GM12878 (cell line): Measurements from ENCODE around the gene RPLP1. TPM values are rescaled to one million over a fixed set of nuclear protein-coding genes. Genes with fewer than 3 reads are reported as not detected.

Experiments
- ATAC-seq: fragments of 200-7000 bp; cut with Tn5 transposase; 3 replicates; pipeline ENCODE4 v1.9.1; 2020; ENCODE audit warnings: mild to moderate bottlenecking, moderate library complexity
- BruUV-seq: library from RNA; stranded (reverse); fragments of 400-500 nt; replicated peaks from 2 replicates; lab custom pipeline; 2021; lab: Mats Ljungman, UMichigan
- CTCF ChIA-PET: fragments of 300-600 bp; sonication (Branson Sonifier 250); formaldehyde crosslinking; extraction: SDS; loops from one replicate; lab custom pipeline; 2021; ENCODE audit warnings: inconsistent platforms; lab: Yijun Ruan, JAX
- POLR2A ChIA-PET: fragments of 350-600 bp; formaldehyde crosslinking; extraction: SDS; loops from one replicate; lab custom pipeline; 2021; ENCODE audit warnings: inconsistent platforms; lab: Charles Lee
- RAD21 ChIA-PET: fragments of 300-600 bp; sonication (Branson Sonifier 250); formaldehyde crosslinking; loops from one replicate; lab custom pipeline; 2023; ENCODE audit warnings: antibody characterized with exemption; ENCODE audit not compliant: unreplicated experiment; lab: Charles Lee
- SMC1A ChIA-PET: fragments of 300-600 bp; sonication (Branson Sonifier 250); formaldehyde crosslinking; loops from one replicate; lab custom pipeline; 2023; ENCODE audit not compliant: unreplicated experiment, uncharacterized antibody; lab: Charles Lee
- DNase-seq: peaks from one replicate; pipeline ENCODE4 v3.0.0-alpha.2; 2011; ENCODE audit warnings: low read depth, low spot score
- FAIRE-seq: peaks from 3 replicates; lab custom pipeline; 2011; peaks lifted over from hg19 to GRCh38; lab: Jason Lieb, UNC
- H2AFZ ChIP-seq: 2 replicates; pipeline ENCODE4 v1.6.0; 2011; ENCODE audit warnings: low read depth, low read length, control low read depth; ENCODE audit not compliant: control insufficient read depth
- H3K27ac ChIP-seq: 2 replicates; pipeline ENCODE4 v1.5.1; 2011; ENCODE audit warnings: control low read depth; ENCODE audit not compliant: control insufficient read depth, insufficient read depth
- H3K27me3 ChIP-seq, 2 experiments: replicated peaks in 1 of 2; 2 replicates each; pipeline versions ENCODE4 v1.6.0 to v1.6.1; 2011; ENCODE audit warnings: low read length in 1 of 2; ENCODE audit not compliant: control insufficient read depth in 2 of 2, insufficient read depth in 2 of 2
- H3K36me3 ChIP-seq, 2 experiments: 2 replicates each; pipeline ENCODE4 v1.5.1; 2011; ENCODE audit warnings: low read length in 1 of 2; ENCODE audit not compliant: control insufficient read depth in 2 of 2, insufficient read depth in 2 of 2
- H3K4me1 ChIP-seq: 2 replicates; pipeline ENCODE4 v1.6.1; 2011; ENCODE audit warnings: mild to moderate bottlenecking, low read length, moderate library complexity, mixed read lengths; ENCODE audit not compliant: control insufficient read depth, insufficient read depth
- H3K4me2 ChIP-seq: 2 replicates; pipeline ENCODE4 v1.6.0; 2011; ENCODE audit warnings: control low read depth; ENCODE audit not compliant: control insufficient read depth, insufficient read depth
- H3K4me3 ChIP-seq: fragments of 200-600 bp; sonication (generic); 2 replicates; pipeline ENCODE4 v1.5.1; 2016
- H3K79me2 ChIP-seq: 2 replicates; pipeline ENCODE4 v1.6.0; 2011; ENCODE audit warnings: low read length; ENCODE audit not compliant: control insufficient read depth, insufficient read depth
- H3K9ac ChIP-seq: 2 replicates; pipeline ENCODE4 v1.8.0; 2011; ENCODE audit warnings: low read length, control low read depth, mixed read lengths; ENCODE audit not compliant: control insufficient read depth, insufficient read depth
- H3K9me3 ChIP-seq: replicated peaks from 3 replicates; pipeline ENCODE4 v1.5.1; 2011; ENCODE audit warnings: mild to moderate bottlenecking, low read length; ENCODE audit not compliant: control insufficient read depth, insufficient read depth
- H4K20me1 ChIP-seq: 2 replicates; pipeline ENCODE4 v1.6.0; 2011; ENCODE audit not compliant: control insufficient read depth, insufficient read depth
- NR2C2 ChIP-seq: IDR thresholded peaks from 2 replicates; pipeline ENCODE4 v1.6.1; 2011; ENCODE audit warnings: borderline replicate concordance, low read depth; ENCODE audit not compliant: control insufficient read depth, insufficient read length
- NRF1 ChIP-seq: conservative IDR thresholded peaks from 2 replicates; pipeline ENCODE4 v1.6.1; 2011; ENCODE audit warnings: mild to moderate bottlenecking, low read depth, low read length, improper control_type of control experiment
- POLR2AphosphoS2 ChIP-seq: IDR thresholded peaks from 2 replicates; pipeline ENCODE4 v1.6.1; 2011; ENCODE audit warnings: low read depth, mild to moderate bottlenecking, low read length, improper control_type of control experiment, moderate library complexity
- ZBED1 ChIP-seq: IDR thresholded peaks from 2 replicates; pipeline ENCODE4 v1.6.1; 2016; ENCODE audit warnings: borderline replicate concordance
- ZNF207 ChIP-seq: fragments of 450-650 bp; IDR thresholded peaks from 2 replicates; pipeline ENCODE4 v1.6.1; 2014; ENCODE audit warnings: antibody characterized with exemption, mild to moderate bottlenecking, borderline replicate concordance
- WGBS: methylation state at CpG from one replicate; pipeline ENCODE4 v1.1.6; 2016; ENCODE audit warnings: low lambda C conversion rate; ENCODE audit not compliant: insufficient replicate concordance, insufficient coverage; ENCODE audit errors: missing lambda C conversion rate; 5-methylcytosine and 5-hydroxymethylcytosine counted together
- in situ Hi-C: fragments of 300-500 bp; cut with MboI; formaldehyde crosslinking; loops from 9 replicates; pipeline ENCODE4 v1.14.3; 2018; ENCODE audit warnings: mixed read lengths
- intact Hi-C: fragments of 100-400 bp; cut with micrococcal nuclease; formaldehyde crosslinking; loops from one replicate; pipeline ENCODE4 v1.14.2; 2022; ENCODE audit not compliant: unreplicated experiment
- polyA plus RNA-seq, 11 experiments: library from polyadenylated mRNA; depleted of rRNA in 4 of 11; unstranded in 6 of 11; stranded (reverse) in 5 of 11; fragments of >200 nt; fragmentation: Nextera tagmentation in 4 of 11; fragmentation: Illumina TruSeq in 1 of 11; extraction: Ambion mirVana in 4 of 11; extraction: Trizol in 1 of 11; gene quantifications; 1 replicate in 1 of 11; 2 replicates in 10 of 11; pipeline versions ENCODE4 v1.2.1 to v1.2.3, GENCODE V29; 2011 to 2016; ENCODE audit warnings: inconsistent platforms in 2 of 11, missing spikeins in 2 of 11, low read depth in 1 of 11
- total RNA-seq, 4 experiments: library from RNA; depleted of rRNA in 3 of 4; stranded (reverse); fragments of >200 nt in 3 of 4; fragmentation: Illumina TruSeq in 1 of 4; extraction: Trizol in 1 of 4; gene quantifications; 2 replicates each; pipeline versions ENCODE4 v1.2.1 to v1.2.3, GENCODE V29; 2013 to 2021
- TF ChIP-seq, protein P1 (sequence below): fragments of 450-650 bp; IDR thresholded peaks from 2 replicates; pipeline ENCODE4 v1.6.1; 2017; ENCODE audit warnings: mild to moderate bottlenecking, moderate library complexity
- TF ChIP-seq, protein P2 (sequence below): fragments of 450-650 bp; IDR thresholded peaks from 2 replicates; pipeline ENCODE4 v1.6.1; 2018; ENCODE audit warnings: borderline replicate concordance, mild to moderate bottlenecking; ENCODE audit not compliant: partially characterized antibody
- TF ChIP-seq, protein P3 (sequence below): fragments of 450-650 bp; formaldehyde crosslinking; IDR thresholded peaks from 2 replicates; pipeline ENCODE4 v1.4.0; 2022; ENCODE audit warnings: mild to moderate bottlenecking, moderate library complexity

RPLP1 gene
- total and polyA plus RNA-seq, 10 of the 15 experiments (the other 5 are each of a cell fraction or from before 2014, with no cell fraction given) = 217 to 3,098 (median 1,664) TPM

GRCh38 chr15:69490356-69491037 is 37.9 kb downstream of the RPLP1 start:
- ChIA-PET POLR2A (no interaction called here), CTCF (interaction anchor here (1.6 kb wide), 1 partner anchor 15 kb away, joined by 4 read pairs; no protein-coding TSS in a partner anchor), RAD21 (no interaction called here), SMC1A (no interaction called here)
- 40% methylated on average over 11 of the region's 11 CpGs for WGBS
- intact Hi-C loops = no loop called here
- BruUV-seq = no TSS peak
- Histone ChIP-seq H3K79me2 (no peaks in the 10 kb centered on the region), H3K27me3 (no peaks in the 10 kb centered on the region; a peak in 2 of 4 replicates), H3K9me3 (no peaks in the 10 kb centered on the region; the same call in 2 of the 3 replicates), H3K4me2 (no peak overlapping the region), H3K4me3 (no peak overlapping the region), H3K9ac (no peak overlapping the region), H2AFZ (no peak overlapping the region), H3K4me1 (no peaks in the 10 kb centered on the region)
- no peak for FAIRE-seq
- no peak for ATAC-seq
- in situ Hi-C loops = no loop called here
- no peak for DNase-seq
- TF ChIP-seq, protein P1, sequence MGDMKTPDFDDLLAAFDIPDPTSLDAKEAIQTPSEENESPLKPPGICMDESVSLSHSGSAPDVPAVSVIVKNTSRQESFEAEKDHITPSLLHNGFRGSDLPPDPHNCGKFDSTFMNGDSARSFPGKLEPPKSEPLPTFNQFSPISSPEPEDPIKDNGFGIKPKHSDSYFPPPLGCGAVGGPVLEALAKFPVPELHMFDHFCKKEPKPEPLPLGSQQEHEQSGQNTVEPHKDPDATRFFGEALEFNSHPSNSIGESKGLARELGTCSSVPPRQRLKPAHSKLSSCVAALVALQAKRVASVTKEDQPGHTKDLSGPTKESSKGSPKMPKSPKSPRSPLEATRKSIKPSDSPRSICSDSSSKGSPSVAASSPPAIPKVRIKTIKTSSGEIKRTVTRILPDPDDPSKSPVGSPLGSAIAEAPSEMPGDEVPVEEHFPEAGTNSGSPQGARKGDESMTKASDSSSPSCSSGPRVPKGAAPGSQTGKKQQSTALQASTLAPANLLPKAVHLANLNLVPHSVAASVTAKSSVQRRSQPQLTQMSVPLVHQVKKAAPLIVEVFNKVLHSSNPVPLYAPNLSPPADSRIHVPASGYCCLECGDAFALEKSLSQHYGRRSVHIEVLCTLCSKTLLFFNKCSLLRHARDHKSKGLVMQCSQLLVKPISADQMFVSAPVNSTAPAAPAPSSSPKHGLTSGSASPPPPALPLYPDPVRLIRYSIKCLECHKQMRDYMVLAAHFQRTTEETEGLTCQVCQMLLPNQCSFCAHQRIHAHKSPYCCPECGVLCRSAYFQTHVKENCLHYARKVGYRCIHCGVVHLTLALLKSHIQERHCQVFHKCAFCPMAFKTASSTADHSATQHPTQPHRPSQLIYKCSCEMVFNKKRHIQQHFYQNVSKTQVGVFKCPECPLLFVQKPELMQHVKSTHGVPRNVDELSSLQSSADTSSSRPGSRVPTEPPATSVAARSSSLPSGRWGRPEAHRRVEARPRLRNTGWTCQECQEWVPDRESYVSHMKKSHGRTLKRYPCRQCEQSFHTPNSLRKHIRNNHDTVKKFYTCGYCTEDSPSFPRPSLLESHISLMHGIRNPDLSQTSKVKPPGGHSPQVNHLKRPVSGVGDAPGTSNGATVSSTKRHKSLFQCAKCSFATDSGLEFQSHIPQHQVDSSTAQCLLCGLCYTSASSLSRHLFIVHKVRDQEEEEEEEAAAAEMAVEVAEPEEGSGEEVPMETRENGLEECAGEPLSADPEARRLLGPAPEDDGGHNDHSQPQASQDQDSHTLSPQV = no peak
- TF ChIP-seq POLR2AphosphoS2 (no peak), ZBED1 (no peak), NR2C2 (no peak), ZNF207 (no peak), NRF1 (no peak)
- TF ChIP-seq, protein P2, sequence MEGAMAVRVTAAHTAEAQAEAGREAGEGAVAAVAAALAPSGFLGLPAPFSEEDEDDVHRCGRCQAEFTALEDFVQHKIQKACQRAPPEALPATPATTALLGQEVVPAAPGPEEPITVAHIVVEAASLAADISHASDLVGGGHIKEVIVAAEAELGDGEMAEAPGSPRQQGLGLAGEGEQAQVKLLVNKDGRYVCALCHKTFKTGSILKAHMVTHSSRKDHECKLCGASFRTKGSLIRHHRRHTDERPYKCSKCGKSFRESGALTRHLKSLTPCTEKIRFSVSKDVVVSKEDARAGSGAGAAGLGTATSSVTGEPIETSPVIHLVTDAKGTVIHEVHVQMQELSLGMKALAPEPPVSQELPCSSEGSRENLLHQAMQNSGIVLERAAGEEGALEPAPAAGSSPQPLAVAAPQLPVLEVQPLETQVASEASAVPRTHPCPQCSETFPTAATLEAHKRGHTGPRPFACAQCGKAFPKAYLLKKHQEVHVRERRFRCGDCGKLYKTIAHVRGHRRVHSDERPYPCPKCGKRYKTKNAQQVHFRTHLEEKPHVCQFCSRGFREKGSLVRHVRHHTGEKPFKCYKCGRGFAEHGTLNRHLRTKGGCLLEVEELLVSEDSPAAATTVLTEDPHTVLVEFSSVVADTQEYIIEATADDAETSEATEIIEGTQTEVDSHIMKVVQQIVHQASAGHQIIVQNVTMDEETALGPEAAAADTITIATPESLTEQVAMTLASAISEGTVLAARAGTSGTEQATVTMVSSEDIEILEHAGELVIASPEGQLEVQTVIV = no peak
- TF ChIP-seq, protein P3, sequence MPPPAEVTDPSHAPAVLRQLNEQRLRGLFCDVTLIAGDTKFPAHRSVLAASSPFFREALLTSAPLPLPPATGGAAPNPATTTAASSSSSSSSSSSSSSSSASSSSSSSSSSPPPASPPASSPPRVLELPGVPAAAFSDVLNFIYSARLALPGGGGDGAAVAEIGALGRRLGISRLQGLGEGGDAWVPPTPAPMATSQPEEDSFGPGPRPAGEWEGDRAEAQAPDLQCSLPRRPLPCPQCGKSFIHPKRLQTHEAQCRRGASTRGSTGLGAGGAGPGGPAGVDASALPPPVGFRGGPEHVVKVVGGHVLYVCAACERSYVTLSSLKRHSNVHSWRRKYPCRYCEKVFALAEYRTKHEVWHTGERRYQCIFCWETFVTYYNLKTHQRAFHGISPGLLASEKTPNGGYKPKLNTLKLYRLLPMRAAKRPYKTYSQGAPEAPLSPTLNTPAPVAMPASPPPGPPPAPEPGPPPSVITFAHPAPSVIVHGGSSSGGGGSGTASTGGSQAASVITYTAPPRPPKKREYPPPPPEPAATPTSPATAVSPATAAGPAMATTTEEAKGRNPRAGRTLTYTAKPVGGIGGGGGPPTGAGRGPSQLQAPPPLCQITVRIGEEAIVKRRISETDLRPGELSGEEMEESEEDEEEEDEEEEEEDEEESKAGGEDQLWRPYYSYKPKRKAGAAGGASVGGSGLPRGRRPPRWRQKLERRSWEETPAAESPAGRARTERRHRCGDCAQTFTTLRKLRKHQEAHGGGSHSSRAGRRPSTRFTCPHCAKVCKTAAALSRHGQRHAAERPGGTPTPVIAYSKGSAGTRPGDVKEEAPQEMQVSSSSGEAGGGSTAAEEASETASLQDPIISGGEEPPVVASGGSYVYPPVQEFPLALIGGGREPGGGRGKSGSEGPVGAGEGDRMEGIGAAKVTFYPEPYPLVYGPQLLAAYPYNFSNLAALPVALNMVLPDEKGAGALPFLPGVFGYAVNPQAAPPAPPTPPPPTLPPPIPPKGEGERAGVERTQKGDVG (CRISPR knock-in tag) = no peak
- TF ChIP-seq, all 136 proteins: peak for 0
- no peaks in the 10 kb centered on the region for H4K20me1 ChIP-seq
- H3K36me3 ChIP-seq = no peaks in the 10 kb centered on the region
- H3K27ac ChIP-seq = no peak overlapping the region
